CD14-positive monocyte (primary cell): ENCODE data around the gene OTX1. TPM values are rescaled to one million over a fixed set of nuclear protein-coding genes. Genes with fewer than 3 reads are reported as not detected.

ENCODE experiments used
- DNase-seq, 3 donors: peaks; one replicate each; pipeline ENCODE4 v3.0.0-alpha.2; 2011 to 2022
- H2AFZ ChIP-seq: 2 replicates; pipeline ENCODE4 v1.6.0; 2012; ENCODE audit warnings: mild to moderate bottlenecking, low read depth, low read length, inconsistent platforms; ENCODE audit not compliant: insufficient read depth, poor library complexity, severe bottlenecking
- H3K27ac ChIP-seq, 2 donors: 1 replicate in 1 of 2; 2 replicates in 1 of 2; pipeline ENCODE4 v1.5.1; 2012 to 2013; ENCODE audit warnings: low read length in 2 of 2, control low read depth in 1 of 2, inconsistent platforms in 1 of 2, low read depth in 1 of 2, mild to moderate bottlenecking in 1 of 2
- H3K27me3 ChIP-seq, 2 donors: one replicate each; pipeline versions ENCODE4 v1.6.0 to v1.6.1; 2011 to 2013; ENCODE audit warnings: low read length in 2 of 2; ENCODE audit not compliant: control insufficient read depth in 2 of 2, insufficient read depth in 2 of 2
- H3K36me3 ChIP-seq, 2 donors: replicated peaks in 1 of 2; 1 replicate in 1 of 2; 2 replicates in 1 of 2; pipeline versions ENCODE4 v1.5.1 to v1.6.1; 2012 to 2013; ENCODE audit warnings: low read length in 2 of 2, control low read depth in 1 of 2, inconsistent platforms in 1 of 2, mild to moderate bottlenecking in 1 of 2; ENCODE audit not compliant: insufficient read depth in 2 of 2, control insufficient read depth in 1 of 2
- H3K4me1 ChIP-seq, 2 donors: 1 replicate in 1 of 2; 2 replicates in 1 of 2; pipeline versions ENCODE4 v1.5.1 to v1.6.1; 2012 to 2013; ENCODE audit warnings: low read length in 2 of 2, control low read depth in 1 of 2, inconsistent platforms in 1 of 2, mild to moderate bottlenecking in 1 of 2, moderate library complexity in 1 of 2; ENCODE audit not compliant: insufficient read depth in 2 of 2, control insufficient read depth in 1 of 2
- H3K4me2 ChIP-seq: replicated peaks from 2 replicates; pipeline ENCODE3; 2012; ENCODE audit warnings: low read length, moderate library complexity, mild to moderate bottlenecking; ENCODE audit not compliant: poor library complexity, severe bottlenecking; ENCODE audit errors: extremely low read depth
- H3K4me3 ChIP-seq, 3 experiments: fragments of 200-600 bp in 1 of 3; sonication (generic) in 1 of 3; replicated peaks in 1 of 3; 1 replicate in 2 of 3; 2 replicates in 1 of 3; pipeline ENCODE4 v1.5.1; 2011 to 2013; ENCODE audit warnings: low read length in 3 of 3, mild to moderate bottlenecking in 3 of 3, control low read depth in 2 of 3, low read depth in 2 of 3, inconsistent platforms in 1 of 3, moderate library complexity in 1 of 3
- H3K79me2 ChIP-seq: 2 replicates; pipeline ENCODE4 v1.6.0; 2012; ENCODE audit warnings: mild to moderate bottlenecking, control low read depth, inconsistent platforms, low read length, moderate library complexity; ENCODE audit not compliant: insufficient read depth
- H3K9ac ChIP-seq: 2 replicates; pipeline ENCODE4 v1.6.0; 2017; ENCODE audit warnings: low read length, mild to moderate bottlenecking; ENCODE audit not compliant: insufficient read depth, poor library complexity, severe bottlenecking
- H3K9me3 ChIP-seq, 2 donors: replicated peaks in 1 of 2; 1 replicate in 1 of 2; 2 replicates in 1 of 2; pipeline versions ENCODE4 v1.5.1 to v1.6.1; 2012 to 2013; ENCODE audit warnings: low read length in 2 of 2, control low read depth in 1 of 2; ENCODE audit not compliant: control insufficient read depth in 1 of 2, insufficient read depth in 1 of 2
- H4K20me1 ChIP-seq: 2 replicates; pipeline ENCODE4 v1.6.0; 2012; ENCODE audit warnings: mild to moderate bottlenecking, low read length, control low read depth, moderate library complexity; ENCODE audit not compliant: insufficient read depth
- H3K27ac Mint-ChIP-seq, 7 donors: one replicate each; pipeline ENCODE4 v1.8.0; 2020; ENCODE audit warnings: mild to moderate bottlenecking in 7 of 7, mixed read lengths in 7 of 7, moderate library complexity in 6 of 7, inconsistent platforms in 2 of 7
- H3K27me3 Mint-ChIP-seq, 3 donors: one replicate each; pipeline ENCODE4 v1.8.0; 2021 to 2022; ENCODE audit warnings: low read depth in 3 of 3, mild to moderate bottlenecking in 3 of 3, mixed read lengths in 3 of 3, moderate library complexity in 3 of 3, inconsistent platforms in 1 of 3
- H3K36me3 Mint-ChIP-seq, 2 donors: one replicate each; pipeline ENCODE4 v1.8.0; 2020; ENCODE audit warnings: mixed read lengths in 2 of 2, inconsistent platforms in 1 of 2, mild to moderate bottlenecking in 1 of 2
- H3K4me1 Mint-ChIP-seq: one replicate; pipeline ENCODE4 v1.8.0; 2020; ENCODE audit warnings: mild to moderate bottlenecking, mixed read lengths
- H3K4me3 Mint-ChIP-seq, 2 donors: one replicate each; pipeline ENCODE4 v1.8.0; 2020; ENCODE audit warnings: mild to moderate bottlenecking in 2 of 2, mixed read lengths in 2 of 2, moderate library complexity in 1 of 2
- H3K9me3 Mint-ChIP-seq, 7 donors: one replicate each; pipeline ENCODE4 v1.8.0; 2020 to 2022; ENCODE audit warnings: mixed read lengths in 7 of 7, mild to moderate bottlenecking in 6 of 7, moderate library complexity in 6 of 7, inconsistent platforms in 2 of 7
- WGBS: methylation state at CpG from one replicate; pipeline ENCODE4 v1.1.5; 2013; ENCODE audit warnings: missing lambda C conversion rate; ENCODE audit not compliant: insufficient coverage; 5-methylcytosine and 5-hydroxymethylcytosine counted together
- intact Hi-C, 2 donors: fragments of 100-400 bp; cut with micrococcal nuclease; formaldehyde crosslinking; loops; one replicate each; pipeline versions ENCODE4 v1.15.0 to v1.15.1; 2023
- polyA plus RNA-seq, 3 donors: library from polyadenylated mRNA; depleted of rRNA in 1 of 3; unstranded in 2 of 3; stranded (reverse) in 1 of 3; fragments of 300-500 nt in 2 of 3; fragments of >200 nt in 1 of 3; fragmentation: Illumina TruSeq in 2 of 3; gene quantifications; 1 replicate in 2 of 3; 2 replicates in 1 of 3; pipeline ENCODE4 v1.2.3, GENCODE V29; 2012 to 2021
- TF ChIP-seq, protein P1 (sequence below): fragments of 200-600 bp; IDR thresholded peaks from one replicate; pipeline ENCODE4 v1.8.0; 2022; ENCODE audit warnings: antibody characterized with exemption, mild to moderate bottlenecking

Gene OTX1
- polyA plus RNA-seq, 3 donors, result not detected

DNA sequence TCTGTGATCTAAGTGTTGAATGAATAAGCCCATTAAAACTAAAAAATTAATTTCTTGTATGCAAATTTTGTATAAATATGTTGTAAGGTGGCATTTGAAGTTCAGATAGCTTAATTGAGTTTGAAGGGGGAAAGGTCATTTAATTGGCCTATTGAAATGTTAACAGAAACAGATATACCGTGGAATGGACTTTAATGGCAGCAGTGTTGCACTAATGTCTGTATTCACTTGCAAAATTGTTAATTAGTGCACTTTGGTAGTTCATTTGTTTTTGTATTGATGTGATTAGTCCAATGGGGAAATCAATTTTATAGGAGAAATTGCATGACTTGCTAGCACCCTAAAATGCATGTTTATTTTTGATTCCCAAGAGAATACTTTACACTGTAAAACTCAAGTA lies 41.8 kb upstream of the OTX1 start:
- H3K27me3 ChIP-seq, result no peaks in the 10 kb centered on the region
- no peak overlapping the region for H3K9ac ChIP-seq
- H3K4me2 ChIP-seq, result no peak overlapping the region
- H3K27ac ChIP-seq, result no peak overlapping the region
- no peaks in the 10 kb centered on the region for H3K36me3 ChIP-seq
- Mint-ChIP-seq H3K36me3 (peaks cover 12% of the 10 kb centered on the region in 2 donors), H3K27ac (no peak overlapping the region), H3K4me3 (no peak overlapping the region), H3K27me3 (no peaks in the 10 kb centered on the region), H3K9me3 (no peaks in the 10 kb centered on the region), H3K4me1 (no peaks in the 10 kb centered on the region)
- no peak overlapping the region for H3K4me3 ChIP-seq
- no peaks in the 10 kb centered on the region for H3K4me1 ChIP-seq
- no peaks in the 10 kb centered on the region for H4K20me1 ChIP-seq
- H3K9me3 ChIP-seq, result no peaks in the 10 kb centered on the region
- intact Hi-C loops, result no loop called here
- no peaks in the 10 kb centered on the region for H3K79me2 ChIP-seq
- TF ChIP-seq, protein P1, sequence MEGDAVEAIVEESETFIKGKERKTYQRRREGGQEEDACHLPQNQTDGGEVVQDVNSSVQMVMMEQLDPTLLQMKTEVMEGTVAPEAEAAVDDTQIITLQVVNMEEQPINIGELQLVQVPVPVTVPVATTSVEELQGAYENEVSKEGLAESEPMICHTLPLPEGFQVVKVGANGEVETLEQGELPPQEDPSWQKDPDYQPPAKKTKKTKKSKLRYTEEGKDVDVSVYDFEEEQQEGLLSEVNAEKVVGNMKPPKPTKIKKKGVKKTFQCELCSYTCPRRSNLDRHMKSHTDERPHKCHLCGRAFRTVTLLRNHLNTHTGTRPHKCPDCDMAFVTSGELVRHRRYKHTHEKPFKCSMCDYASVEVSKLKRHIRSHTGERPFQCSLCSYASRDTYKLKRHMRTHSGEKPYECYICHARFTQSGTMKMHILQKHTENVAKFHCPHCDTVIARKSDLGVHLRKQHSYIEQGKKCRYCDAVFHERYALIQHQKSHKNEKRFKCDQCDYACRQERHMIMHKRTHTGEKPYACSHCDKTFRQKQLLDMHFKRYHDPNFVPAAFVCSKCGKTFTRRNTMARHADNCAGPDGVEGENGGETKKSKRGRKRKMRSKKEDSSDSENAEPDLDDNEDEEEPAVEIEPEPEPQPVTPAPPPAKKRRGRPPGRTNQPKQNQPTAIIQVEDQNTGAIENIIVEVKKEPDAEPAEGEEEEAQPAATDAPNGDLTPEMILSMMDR, result no peak
- WGBS, result 100% methylated on average over 1 of the region's 1 CpG
- H2AFZ ChIP-seq, result no peak overlapping the region
- DNase-seq, result no peak

DNA sequence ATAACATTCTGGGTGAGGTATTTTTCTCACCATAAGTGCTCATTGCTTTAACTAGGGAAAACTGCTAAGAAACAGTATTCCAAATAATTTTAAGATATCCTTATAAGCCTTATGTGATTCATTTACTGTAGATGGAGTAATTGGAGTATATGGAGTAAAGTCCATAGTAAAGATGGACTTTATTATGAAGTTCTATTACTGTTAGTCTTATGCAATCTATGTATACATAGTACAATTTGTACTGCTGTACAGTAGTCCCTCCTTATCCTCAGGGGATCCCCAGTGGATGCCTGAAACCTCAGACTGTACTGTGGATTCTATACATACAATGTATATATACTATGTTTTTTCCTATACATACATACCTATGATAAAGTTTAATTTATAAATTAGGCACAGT lies 41.1 kb upstream of the OTX1 start:
- intact Hi-C loops, result no loop called here
- Mint-ChIP-seq H3K27me3 (no peaks in the 10 kb centered on the region), H3K4me3 (no peak overlapping the region), H3K9me3 (no peaks in the 10 kb centered on the region), H3K4me1 (no peaks in the 10 kb centered on the region), H3K27ac (no peak overlapping the region), H3K36me3 (peaks cover 8 to 12% of the 10 kb centered on the region in 2 donors)
- no peaks in the 10 kb centered on the region for H3K36me3 ChIP-seq
- no peaks in the 10 kb centered on the region for H3K4me1 ChIP-seq
- H3K4me3 ChIP-seq, result no peak overlapping the region
- no peak overlapping the region for H3K4me2 ChIP-seq
- no peak overlapping the region for H3K27ac ChIP-seq
- TF ChIP-seq, protein P1, result no peak
- DNase-seq, result no peak
- H2AFZ ChIP-seq, result no peak overlapping the region
- no peaks in the 10 kb centered on the region for H4K20me1 ChIP-seq
- no peaks in the 10 kb centered on the region for H3K79me2 ChIP-seq
- H3K9me3 ChIP-seq, result no peaks in the 10 kb centered on the region
- H3K9ac ChIP-seq, result no peak overlapping the region
- no peaks in the 10 kb centered on the region for H3K27me3 ChIP-seq
